HUES6 (cell line): ENCODE data around the gene MYH13.

ENCODE experiments used
- H3K27ac ChIP-seq: 2 replicates; pipeline ENCODE4 v1.7.0; 2013; ENCODE audit warnings: low read depth, mild to moderate bottlenecking, low read length, inconsistent platforms
- H3K27me3 ChIP-seq: 2 replicates; pipeline ENCODE4 v1.6.1; 2013; ENCODE audit warnings: low read length; ENCODE audit not compliant: control insufficient read depth, insufficient read depth
- H3K36me3 ChIP-seq: 2 replicates; pipeline ENCODE4 v1.6.1; 2013; ENCODE audit warnings: low read length; ENCODE audit not compliant: control insufficient read depth, insufficient read depth
- H3K4me1 ChIP-seq: 2 replicates; pipeline ENCODE4 v1.6.1; 2013; ENCODE audit warnings: low read length; ENCODE audit not compliant: control insufficient read depth, insufficient read depth
- H3K4me3 ChIP-seq: 2 replicates; pipeline ENCODE4 v1.5.1; 2013; ENCODE audit warnings: low read depth, low read length
- H3K9ac ChIP-seq: one replicate; pipeline ENCODE4 v1.6.1; 2013; ENCODE audit warnings: mild to moderate bottlenecking, low read length
- H3K9me3 ChIP-seq: 2 replicates; pipeline ENCODE4 v1.6.1; 2013; ENCODE audit warnings: low read depth, low read length; ENCODE audit not compliant: control insufficient read depth, insufficient read depth

Gene MYH13

DNA sequence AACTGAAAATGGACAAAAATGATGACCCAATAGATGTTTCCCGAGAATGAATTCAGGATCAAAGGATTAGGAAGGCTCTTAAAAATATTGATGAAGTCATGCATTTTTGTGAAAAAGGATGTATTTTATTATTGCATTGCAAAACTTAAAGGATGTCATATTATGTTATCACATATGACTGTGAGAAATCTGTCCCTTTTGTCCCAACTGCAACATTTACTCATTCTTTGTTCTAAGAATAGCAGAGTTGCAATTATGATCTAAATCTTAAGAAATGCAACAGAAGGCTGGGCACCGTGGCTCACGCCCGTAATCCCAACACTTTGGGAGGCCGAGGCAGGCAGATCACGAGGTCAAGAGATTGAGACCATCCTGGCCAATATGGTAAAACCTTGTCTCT lies 13.1 kb upstream of the MYH13 start:
- Histone ChIP-seq H3K4me3 (no peak overlapping the region), H3K36me3 (no peaks in the 10 kb centered on the region), H3K27ac (no peak overlapping the region), H3K4me1 (0 out of 2 replicates have a peak, but pooled peaks cover 5% of the 10 kb centered on the region), H3K9ac (no peak overlapping the region), H3K27me3 (no peaks in the 10 kb centered on the region), H3K9me3 (no peaks in the 10 kb centered on the region)

DNA sequence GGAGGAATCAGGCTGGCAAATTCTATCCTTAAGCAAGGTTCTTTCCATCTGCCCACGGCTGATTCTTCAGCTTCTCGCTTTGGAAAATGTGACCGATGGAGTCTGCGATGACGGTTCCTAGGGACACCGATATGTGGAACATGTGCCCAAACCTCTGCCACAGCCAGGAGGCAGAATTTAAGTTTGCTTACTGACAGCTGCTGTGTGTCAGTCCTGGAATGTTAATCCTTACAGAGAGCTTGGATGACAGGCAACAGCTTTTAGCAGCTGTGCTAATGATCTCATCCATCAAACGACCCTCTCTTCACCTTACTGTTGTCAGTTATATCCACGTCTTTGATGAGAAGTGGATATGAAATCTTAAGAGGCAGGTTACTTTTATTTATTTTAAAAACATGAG lies 11.4 kb upstream of the MYH13 start:
- Histone ChIP-seq H3K9ac (no peak overlapping the region), H3K4me3 (no peak overlapping the region), H3K27me3 (no peaks in the 10 kb centered on the region), H3K4me1 (peaks cover 10% of the 10 kb centered on the region; the same call in 1 of the 2 replicates), H3K36me3 (no peaks in the 10 kb centered on the region), H3K27ac (no peak overlapping the region), H3K9me3 (no peaks in the 10 kb centered on the region)

DNA sequence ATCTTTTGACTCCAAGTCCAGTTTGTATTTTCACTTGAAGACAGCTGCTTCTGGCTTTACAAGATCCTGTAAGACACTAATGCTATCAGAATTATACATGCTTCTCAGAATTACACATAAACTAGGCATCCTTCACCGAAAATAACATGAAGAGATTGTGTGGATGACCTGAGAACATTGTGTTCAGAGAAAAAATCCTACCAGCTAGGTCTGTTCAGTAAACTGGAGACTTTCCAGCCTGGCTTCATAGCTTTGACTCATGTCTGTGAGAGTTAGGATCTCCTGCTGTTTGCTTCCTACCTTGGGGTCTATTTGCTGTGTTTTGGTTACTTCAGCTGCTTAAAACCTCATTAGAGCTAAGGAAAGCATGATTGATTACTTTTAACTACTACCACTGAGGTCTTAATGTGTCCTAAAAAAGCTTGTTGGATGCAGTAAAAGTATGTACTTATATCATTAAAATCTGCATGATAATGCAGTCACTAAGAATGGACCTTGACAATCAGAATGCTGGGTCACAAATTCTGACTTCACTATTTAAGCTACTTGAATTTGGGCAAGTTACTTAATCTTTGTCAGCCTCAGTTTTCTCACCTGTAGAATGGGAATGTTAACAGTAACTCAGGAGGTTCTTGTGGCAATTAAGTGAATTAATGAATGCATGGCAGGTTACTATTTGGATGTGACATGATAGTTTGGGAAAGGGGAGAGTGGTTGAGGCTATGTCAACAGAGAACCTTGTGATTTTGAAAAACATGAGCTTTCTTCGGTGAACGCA lies 8.0 kb upstream of the MYH13 start:
- no peaks in the 10 kb centered on the region for H3K9me3 ChIP-seq
- H3K27me3 ChIP-seq, result no peaks in the 10 kb centered on the region
- H3K36me3 ChIP-seq, result no peaks in the 10 kb centered on the region
- peaks cover 10% of the 10 kb centered on the region; the same call in 1 of the 2 replicates for H3K4me1 ChIP-seq
- H3K27ac ChIP-seq, result no peak overlapping the region
- H3K4me3 ChIP-seq, result no peak overlapping the region
- H3K9ac ChIP-seq, result no peak overlapping the region

DNA sequence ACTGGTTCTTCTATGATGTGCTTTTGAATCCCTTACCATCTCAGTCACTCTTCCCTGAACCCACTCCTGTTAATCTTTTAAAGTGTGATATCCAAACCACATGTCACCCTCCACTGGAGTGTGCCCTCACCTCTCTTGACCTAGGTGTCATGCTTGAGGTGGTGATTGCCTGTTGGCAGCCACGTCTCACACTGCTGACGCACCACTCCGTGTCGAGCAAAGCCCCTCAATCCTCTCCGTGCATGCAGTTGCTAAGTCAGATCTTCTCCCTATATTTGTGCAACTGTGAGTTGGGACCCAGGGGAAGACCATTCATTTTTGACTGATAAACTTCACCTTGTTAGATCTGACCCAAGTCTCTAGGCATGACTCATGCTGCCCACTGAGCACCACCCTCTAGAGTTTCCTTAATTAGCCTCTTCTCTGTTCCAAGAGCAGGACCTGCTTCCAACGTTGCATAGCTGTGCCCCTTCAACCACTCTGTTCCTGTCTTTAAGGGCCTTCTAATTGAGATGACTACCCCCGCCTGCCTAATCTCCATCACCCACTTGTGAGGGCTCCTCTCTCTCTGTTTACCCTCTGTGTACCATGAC lies 2.7 kb downstream of the MYH13 start:
- H3K9ac ChIP-seq, result no peak overlapping the region
- no peak overlapping the region for H3K4me3 ChIP-seq
- no peaks in the 10 kb centered on the region for H3K36me3 ChIP-seq
- H3K9me3 ChIP-seq, result no peaks in the 10 kb centered on the region
- H3K4me1 ChIP-seq, result no peaks in the 10 kb centered on the region
- H3K27ac ChIP-seq, result no peak overlapping the region
- no peaks in the 10 kb centered on the region for H3K27me3 ChIP-seq

DNA sequence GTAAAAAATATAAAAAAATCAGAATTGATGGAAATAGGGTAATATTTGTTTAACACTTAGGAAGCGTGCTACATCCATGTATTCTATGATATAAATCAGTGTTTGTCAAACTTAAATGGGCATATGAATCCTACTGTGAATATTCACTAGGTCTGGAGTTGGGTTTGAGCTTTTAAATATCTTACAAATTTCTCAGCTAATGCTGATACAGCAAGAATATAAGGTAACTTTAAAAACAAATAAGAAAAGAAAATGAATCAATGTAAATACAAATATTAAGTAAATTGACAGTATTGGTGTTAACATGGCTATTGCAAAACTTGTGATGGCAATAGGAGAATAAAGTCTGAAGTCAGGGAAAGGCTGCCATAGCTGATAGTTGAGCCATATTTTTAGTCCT lies 3.6 kb downstream of the MYH13 start:
- Histone ChIP-seq H3K27ac (no peak overlapping the region), H3K27me3 (no peaks in the 10 kb centered on the region), H3K4me1 (no peaks in the 10 kb centered on the region), H3K36me3 (no peaks in the 10 kb centered on the region), H3K9ac (no peak overlapping the region), H3K9me3 (no peaks in the 10 kb centered on the region), H3K4me3 (no peak overlapping the region)

DNA sequence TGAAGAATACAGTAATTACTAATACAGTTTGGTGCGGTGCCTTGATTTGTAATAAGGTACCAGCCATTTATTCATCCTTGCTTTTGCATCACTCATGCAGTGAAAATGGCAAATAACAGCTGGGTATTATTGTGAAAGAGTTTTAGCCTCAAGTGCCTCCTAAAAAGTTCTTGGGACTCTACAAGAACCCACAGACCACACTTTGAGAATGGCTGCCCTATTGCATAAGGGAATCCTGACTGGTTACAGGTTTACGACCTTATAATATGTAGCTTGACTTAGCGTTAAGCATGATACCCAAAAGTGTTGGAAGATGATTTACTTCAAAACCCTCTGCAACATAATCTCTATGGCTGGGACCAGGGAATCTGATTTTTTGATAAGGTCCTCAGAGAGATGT lies 4.2 kb downstream of the MYH13 start:
- Histone ChIP-seq H3K9ac (no peak overlapping the region), H3K4me1 (no peaks in the 10 kb centered on the region), H3K36me3 (no peaks in the 10 kb centered on the region), H3K27me3 (no peaks in the 10 kb centered on the region), H3K4me3 (no peak overlapping the region), H3K9me3 (no peaks in the 10 kb centered on the region), H3K27ac (no peak overlapping the region)

DNA sequence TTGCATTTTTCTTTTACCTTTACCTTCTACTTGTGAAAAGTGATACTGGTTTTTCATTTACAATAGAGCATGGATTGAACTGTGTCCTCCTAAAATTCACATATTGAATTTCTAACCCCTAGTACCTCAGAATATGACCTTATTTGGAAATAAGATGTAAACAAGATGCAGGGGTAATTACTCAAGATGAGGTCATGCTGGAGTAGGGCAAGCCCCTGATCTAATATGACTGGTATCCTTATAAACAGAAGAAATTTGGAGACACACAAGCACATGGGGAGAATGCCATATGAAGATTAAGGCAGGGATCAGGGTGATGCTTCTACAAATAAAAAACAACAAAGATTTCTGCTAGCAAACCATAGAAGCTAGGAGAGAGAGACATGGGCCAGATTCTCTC lies 12.2 kb downstream of the MYH13 start:
- Histone ChIP-seq H3K27ac (no peak overlapping the region), H3K36me3 (no peaks in the 10 kb centered on the region), H3K27me3 (no peaks in the 10 kb centered on the region), H3K4me3 (no peak overlapping the region), H3K9ac (no peak overlapping the region), H3K9me3 (no peaks in the 10 kb centered on the region), H3K4me1 (no peaks in the 10 kb centered on the region)

DNA sequence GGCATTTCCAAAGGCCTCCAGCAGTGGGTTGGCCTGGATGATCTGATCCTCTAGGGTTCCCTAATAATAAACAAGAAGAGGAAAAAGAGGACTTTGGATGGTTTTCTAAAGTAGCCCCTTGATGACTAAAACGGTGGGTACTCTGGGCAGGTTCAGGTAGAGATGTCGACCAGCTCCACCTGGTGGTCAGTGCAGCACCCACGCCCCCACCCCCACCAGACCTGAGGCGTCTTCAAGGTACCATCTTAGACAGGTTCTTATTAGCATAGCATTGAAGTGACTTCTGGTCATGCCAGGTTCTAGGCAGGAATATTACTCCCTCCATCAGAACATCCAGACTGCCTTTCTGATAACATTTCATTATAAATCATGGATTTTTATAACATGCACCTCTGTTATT lies 15.0 kb downstream of the MYH13 start:
- Histone ChIP-seq H3K4me3 (no peak overlapping the region), H3K4me1 (no peaks in the 10 kb centered on the region), H3K27me3 (no peaks in the 10 kb centered on the region), H3K9me3 (no peaks in the 10 kb centered on the region), H3K9ac (no peak overlapping the region), H3K27ac (no peak overlapping the region), H3K36me3 (no peaks in the 10 kb centered on the region)

DNA sequence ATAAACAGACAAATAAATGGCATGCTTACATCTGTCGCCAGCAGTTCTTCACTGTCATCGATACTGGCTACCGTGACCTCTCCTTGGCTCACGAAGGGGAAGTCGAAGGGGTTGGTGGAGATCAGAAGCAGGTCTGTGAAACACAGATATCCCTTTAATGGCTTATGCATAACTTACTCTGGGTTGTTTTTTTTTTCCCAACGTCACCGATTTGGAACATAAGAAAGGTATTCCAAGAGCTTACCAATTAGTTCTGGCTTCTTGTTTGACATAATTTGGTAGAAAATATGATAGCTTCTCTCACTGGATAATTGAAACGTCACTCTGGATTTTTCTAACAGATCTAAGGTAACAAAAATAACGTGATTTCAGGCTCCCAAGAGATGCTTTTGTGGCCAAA lies 18.2 kb downstream of the MYH13 start:
- no peak overlapping the region for H3K4me3 ChIP-seq
- no peak overlapping the region for H3K27ac ChIP-seq
- H3K27me3 ChIP-seq, result no peaks in the 10 kb centered on the region
- H3K36me3 ChIP-seq, result no peaks in the 10 kb centered on the region
- H3K9ac ChIP-seq, result no peak overlapping the region
- H3K4me1 ChIP-seq, result no peaks in the 10 kb centered on the region
- no peaks in the 10 kb centered on the region for H3K9me3 ChIP-seq

DNA sequence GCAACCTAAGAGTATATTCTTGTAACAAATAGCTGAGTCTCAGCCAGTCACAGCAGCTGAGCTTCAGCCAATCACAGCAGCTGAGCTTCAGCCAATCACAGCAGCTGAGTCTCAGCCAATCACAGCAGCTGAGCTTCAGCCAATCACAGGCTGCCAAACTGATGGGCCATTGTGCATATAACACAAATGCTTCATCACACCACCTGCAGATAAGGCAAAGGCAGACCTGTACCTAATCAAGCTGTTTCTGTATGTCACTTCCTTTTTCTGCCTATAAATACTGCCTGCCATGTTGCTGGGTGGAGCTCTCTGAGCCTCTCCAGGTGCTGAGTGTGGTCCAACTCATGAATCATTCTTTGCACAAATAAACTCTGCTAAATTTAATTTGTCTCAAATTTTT lies 19.9 kb downstream of the MYH13 start:
- Histone ChIP-seq H3K4me3 (no peak overlapping the region), H3K4me1 (no peaks in the 10 kb centered on the region), H3K9me3 (no peaks in the 10 kb centered on the region), H3K9ac (no peak overlapping the region), H3K27ac (no peak overlapping the region), H3K27me3 (no peaks in the 10 kb centered on the region), H3K36me3 (no peaks in the 10 kb centered on the region)

DNA sequence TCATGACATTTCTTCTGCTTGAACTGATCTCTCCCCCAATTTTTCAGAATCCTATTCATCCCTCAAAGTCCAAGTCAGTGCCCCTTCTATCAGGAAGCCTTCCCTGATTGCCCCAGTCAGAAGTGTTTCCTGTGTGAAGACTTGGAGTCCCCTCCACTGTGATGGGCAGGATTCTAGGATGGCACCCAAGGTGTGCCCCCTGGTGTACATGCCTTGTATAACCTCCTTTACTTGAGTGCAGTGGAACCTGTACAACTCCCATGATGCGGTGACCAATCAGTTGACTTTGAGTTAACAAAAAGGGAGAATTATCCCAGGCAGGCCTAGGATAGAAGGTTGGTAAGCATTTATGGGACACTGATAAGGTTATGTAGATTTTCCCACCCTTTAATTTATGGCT lies 23.4 kb downstream of the MYH13 start:
- H3K36me3 ChIP-seq, result no peaks in the 10 kb centered on the region
- no peaks in the 10 kb centered on the region for H3K9me3 ChIP-seq
- no peak overlapping the region for H3K27ac ChIP-seq
- no peak overlapping the region for H3K4me3 ChIP-seq
- H3K9ac ChIP-seq, result no peak overlapping the region
- no peaks in the 10 kb centered on the region for H3K4me1 ChIP-seq
- H3K27me3 ChIP-seq, result no peaks in the 10 kb centered on the region
